Breast epithelium (tissue), 4 donors: ENCODE measurements around the gene RAVER2. TPM values are rescaled to one million over a fixed set of nuclear protein-coding genes. Genes with fewer than 3 reads are reported as not detected.
"Not testable (repeated sequence)": the region's sequence is repeated elsewhere in the genome, so short reads cannot be mapped to it uniquely, and the experiment has no call there.

ENCODE experiments used
- DNase-seq, 2 donors: peaks; one replicate each; pipeline ENCODE4 v3.0.0-alpha.2; 2019; ENCODE audit warnings: low spot score in 2 of 2
- H3K27ac ChIP-seq, 2 donors: fragments of 200-600 bp; sonication (generic) in 1 of 2; one replicate each; pipeline ENCODE4 v1.5.1; 2016 to 2019; ENCODE audit warnings: mild to moderate bottlenecking in 1 of 2
- H3K27me3 ChIP-seq, 2 donors: fragments of 200-600 bp; sonication (generic) in 1 of 2; one replicate each; pipeline versions ENCODE4 v1.5.1 to v1.6.0; 2017 to 2019; ENCODE audit warnings: control low read depth in 1 of 2, mild to moderate bottlenecking in 1 of 2
- H3K36me3 ChIP-seq: fragments of 200-600 bp; one replicate; pipeline ENCODE4 v1.5.1; 2019
- H3K4me1 ChIP-seq, 2 donors: fragments of 200-600 bp; sonication (generic); one replicate each; pipeline ENCODE4 v1.5.1; 2016 to 2019; ENCODE audit warnings: control low read depth in 1 of 2
- H3K4me3 ChIP-seq, 3 donors: fragments of 200-600 bp; sonication (generic); 1 replicate in 2 of 3; 2 replicates in 1 of 3; pipeline ENCODE4 v1.5.1; 2016 to 2019; ENCODE audit warnings: mild to moderate bottlenecking in 3 of 3, moderate library complexity in 2 of 3
- H3K9me3 ChIP-seq, 2 donors: fragments of 200-600 bp; sonication (generic) in 1 of 2; one replicate each; pipeline ENCODE4 v1.5.1; 2016 to 2019; ENCODE audit warnings: control low read depth in 1 of 2
- POLR2A ChIP-seq: fragments of 450-650 bp; IDR thresholded peaks from one replicate; pipeline ENCODE4 v1.6.1; 2016; ENCODE audit warnings: antibody characterized with exemption, mild to moderate bottlenecking, moderate library complexity
- POLR2AphosphoS5 ChIP-seq, 3 donors: sonication (generic); formaldehyde crosslinking; IDR thresholded peaks; one replicate each; pipeline ENCODE4 v1.6.1; 2017; ENCODE audit warnings: antibody characterized with exemption in 3 of 3
- intact Hi-C: fragments of 100-400 bp; cut with DNase I; formaldehyde crosslinking; loops from one replicate; pipeline ENCODE4 v1.15.1; 2023; ENCODE audit warnings: low total_unique reads
- total RNA-seq, 3 donors: library from RNA; depleted of rRNA; stranded (reverse); fragments of >200 nt; gene quantifications; one replicate each; pipeline ENCODE4 v1.1.0, GENCODE V29; 2016
- TF ChIP-seq, protein P1 (sequence below), 3 donors: fragments of 450-650 bp; IDR thresholded peaks; one replicate each; pipeline ENCODE4 v1.5.1; 2016 to 2017; ENCODE audit warnings: antibody characterized with exemption in 3 of 3, mild to moderate bottlenecking in 3 of 3, moderate library complexity in 3 of 3

RAVER2 gene
- total RNA-seq, 3 donors from 2014 or later = 6.6 to 21.1 (median 17.0) TPM

DNA sequence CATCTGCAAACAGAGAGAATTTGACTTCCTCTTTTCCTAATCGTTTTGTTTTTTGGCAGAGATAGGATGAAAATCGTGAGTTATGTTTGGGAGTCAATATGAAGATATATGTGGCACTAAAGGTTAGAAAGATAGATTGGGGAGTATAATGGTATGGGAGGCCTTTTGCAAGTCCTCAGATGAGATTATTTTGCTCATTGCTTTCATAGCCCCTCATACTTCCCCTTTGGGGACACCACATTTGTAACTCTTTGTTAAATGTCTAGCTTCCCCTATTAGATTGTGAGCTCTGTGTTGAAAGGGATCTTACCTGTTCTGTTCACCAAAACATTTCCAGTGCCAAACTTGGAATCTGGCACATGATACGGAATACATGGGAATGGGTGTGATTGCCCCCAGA, 30.2 kb downstream of the RAVER2 start:
- Histone ChIP-seq H3K36me3 (no peaks in the 10 kb centered on the region), H3K27ac (no peak overlapping the region), H3K27me3 (no peaks in the 10 kb centered on the region), H3K4me3 (no peak overlapping the region), H3K9me3 (no peaks in the 10 kb centered on the region), H3K4me1 (no peaks in the 10 kb centered on the region)
- TF ChIP-seq POLR2AphosphoS5 (IDR thresholded peaks at IDR 0.05) (no peak), POLR2A (no peak)
- TF ChIP-seq, protein P1, sequence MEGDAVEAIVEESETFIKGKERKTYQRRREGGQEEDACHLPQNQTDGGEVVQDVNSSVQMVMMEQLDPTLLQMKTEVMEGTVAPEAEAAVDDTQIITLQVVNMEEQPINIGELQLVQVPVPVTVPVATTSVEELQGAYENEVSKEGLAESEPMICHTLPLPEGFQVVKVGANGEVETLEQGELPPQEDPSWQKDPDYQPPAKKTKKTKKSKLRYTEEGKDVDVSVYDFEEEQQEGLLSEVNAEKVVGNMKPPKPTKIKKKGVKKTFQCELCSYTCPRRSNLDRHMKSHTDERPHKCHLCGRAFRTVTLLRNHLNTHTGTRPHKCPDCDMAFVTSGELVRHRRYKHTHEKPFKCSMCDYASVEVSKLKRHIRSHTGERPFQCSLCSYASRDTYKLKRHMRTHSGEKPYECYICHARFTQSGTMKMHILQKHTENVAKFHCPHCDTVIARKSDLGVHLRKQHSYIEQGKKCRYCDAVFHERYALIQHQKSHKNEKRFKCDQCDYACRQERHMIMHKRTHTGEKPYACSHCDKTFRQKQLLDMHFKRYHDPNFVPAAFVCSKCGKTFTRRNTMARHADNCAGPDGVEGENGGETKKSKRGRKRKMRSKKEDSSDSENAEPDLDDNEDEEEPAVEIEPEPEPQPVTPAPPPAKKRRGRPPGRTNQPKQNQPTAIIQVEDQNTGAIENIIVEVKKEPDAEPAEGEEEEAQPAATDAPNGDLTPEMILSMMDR (IDR thresholded peaks at IDR 0.05) = no peak
- intact Hi-C loops = no loop called here
- DNase-seq = no peak

DNA sequence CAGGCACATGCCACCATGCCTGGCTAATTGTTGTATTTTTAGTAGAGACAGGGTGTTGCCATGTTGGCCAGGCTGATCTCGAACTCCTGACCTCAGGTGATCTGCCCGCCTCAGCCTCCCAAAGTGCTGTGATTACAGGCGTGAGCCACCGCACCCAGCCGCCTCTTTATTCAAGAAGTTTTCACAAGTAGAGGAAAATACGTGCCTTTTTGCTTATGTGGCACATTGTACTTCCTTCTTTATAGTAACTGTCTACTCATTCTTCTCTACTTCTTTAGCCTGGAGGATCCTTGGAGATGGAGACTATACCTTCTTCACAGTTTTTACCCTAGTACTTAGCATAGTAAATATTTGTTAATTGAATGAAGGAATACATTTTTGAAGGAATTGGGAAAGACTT, 37.2 kb downstream of the RAVER2 start:
- DNase-seq, H3K9me3 ChIP-seq, H3K27ac ChIP-seq, intact Hi-C loops, H3K4me1 ChIP-seq, H3K27me3 ChIP-seq, H3K36me3 ChIP-seq, H3K4me3 ChIP-seq: not testable (repeated sequence)

DNA sequence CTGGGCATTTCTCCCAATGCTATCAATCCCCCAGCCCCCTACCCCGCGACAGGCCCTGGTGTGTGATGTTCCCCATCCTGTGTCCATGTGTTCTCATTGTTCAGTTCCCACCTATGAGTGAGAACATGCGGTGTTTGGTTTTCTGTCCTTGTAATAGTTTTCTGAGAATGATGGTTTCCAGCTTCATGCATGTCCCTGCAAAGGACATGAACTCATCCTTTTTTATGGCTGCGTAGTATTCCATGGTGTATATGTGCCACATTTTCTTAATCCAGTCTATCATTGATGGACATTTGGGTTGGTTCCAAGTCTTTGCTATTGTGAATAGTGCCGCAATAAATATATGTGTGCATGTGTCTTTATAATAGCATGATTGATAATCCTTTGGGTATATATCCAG, 38.0 kb downstream of the RAVER2 start:
- H3K4me1 ChIP-seq, H3K36me3 ChIP-seq, DNase-seq, H3K4me3 ChIP-seq, H3K9me3 ChIP-seq, H3K27ac ChIP-seq, intact Hi-C loops, H3K27me3 ChIP-seq: not testable (repeated sequence)

DNA sequence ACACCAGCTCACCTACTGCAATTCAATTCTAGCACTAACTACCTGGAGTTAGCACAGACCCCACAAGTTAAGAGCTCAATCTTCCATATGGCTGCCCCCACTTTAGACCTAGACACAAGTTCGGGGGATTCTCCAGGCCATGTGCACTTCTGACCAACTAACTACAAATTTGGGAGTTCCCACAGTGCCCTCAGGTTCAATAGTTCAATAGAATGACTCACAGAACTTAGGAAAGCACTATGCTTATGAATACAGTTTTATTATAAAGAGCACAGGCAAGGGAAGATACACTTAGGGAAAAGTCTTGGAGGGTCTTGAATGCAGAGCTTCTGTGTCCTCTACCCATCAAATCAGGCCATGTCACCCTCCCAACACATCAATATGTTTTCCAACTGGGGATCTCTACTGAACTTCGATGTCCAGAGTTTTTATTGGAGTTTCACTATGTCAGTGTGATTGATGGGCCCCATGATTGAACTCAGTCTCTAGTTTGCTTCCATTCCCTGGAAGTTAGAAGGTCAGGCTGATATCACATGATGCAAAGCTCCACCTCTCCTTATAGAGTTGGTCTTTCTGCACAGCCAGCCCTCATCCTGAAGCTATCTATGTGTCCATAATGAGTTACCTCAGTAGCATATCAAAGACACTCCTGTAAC, 46.1 kb downstream of the RAVER2 start:
- TF ChIP-seq POLR2A (no peak), POLR2AphosphoS5 (IDR thresholded peaks at IDR 0.05) (no peak)
- TF ChIP-seq, protein P1 (IDR thresholded peaks at IDR 0.05) = no peak
- intact Hi-C loops = no loop called here
- Histone ChIP-seq H3K4me1 (no peaks in the 10 kb centered on the region), H3K4me3 (no peak overlapping the region), H3K27ac (no peak overlapping the region), H3K27me3 (no peaks in the 10 kb centered on the region), H3K36me3 (no peaks in the 10 kb centered on the region), H3K9me3 (peaks cover 0 to 11% of the 10 kb centered on the region in 2 donors)
- DNase-seq = no peak

DNA sequence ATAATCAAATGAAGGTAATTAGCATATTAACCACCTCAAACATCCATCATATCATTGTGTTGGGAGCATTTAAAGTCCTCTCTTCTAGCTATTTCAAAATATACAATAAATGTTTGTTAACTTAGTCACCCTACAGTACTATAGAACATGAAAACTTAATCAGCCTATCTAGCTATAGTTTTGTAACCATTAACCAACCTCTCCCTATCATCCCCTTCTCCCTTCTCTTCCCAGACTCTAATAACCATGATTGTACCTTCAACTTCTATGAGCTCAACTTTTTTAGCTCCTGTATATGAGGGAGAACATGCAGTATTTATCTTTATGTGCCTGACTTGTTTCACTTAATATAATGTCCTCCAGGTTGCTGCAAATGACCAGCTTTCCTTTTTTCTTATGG, 54.0 kb downstream of the RAVER2 start:
- H3K36me3 ChIP-seq = no peaks in the 10 kb centered on the region

DNA sequence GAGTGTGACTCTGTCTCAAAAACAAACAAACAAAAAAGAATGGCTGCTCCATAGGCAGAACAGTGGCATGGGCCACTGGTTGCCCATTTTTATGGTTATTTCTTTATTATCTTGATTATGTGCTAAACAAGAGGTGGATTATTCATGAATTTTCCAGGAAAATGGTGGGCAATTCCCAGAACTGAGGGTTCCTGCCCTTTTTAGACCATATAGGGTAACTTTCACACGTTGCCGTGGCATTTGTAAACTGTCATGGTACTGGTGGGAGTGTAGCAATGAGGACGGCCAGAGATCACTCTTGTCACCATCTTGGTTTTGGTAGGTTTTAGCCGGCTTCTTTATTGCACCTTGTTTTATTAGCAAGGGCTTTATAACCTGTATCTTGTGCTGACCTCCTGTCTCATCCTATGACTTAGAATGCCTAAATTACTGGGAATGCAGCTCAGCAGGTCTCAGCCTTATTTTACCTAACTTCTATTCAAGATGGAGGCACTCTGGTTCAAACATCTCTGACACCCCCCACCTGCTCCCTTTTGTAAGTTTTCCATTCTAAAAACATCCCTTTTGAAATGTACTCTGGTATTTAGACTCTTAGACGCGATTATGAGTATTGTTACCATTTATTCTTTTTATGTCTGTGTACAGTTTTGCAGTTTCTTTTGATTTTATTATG, 57.1 kb downstream of the RAVER2 start:
- H3K9me3 ChIP-seq = no peaks in the 10 kb centered on the region
- intact Hi-C loops = no loop called here
- no peaks in the 10 kb centered on the region for H3K36me3 ChIP-seq
- no peaks in the 10 kb centered on the region for H3K4me1 ChIP-seq
- H3K4me3 ChIP-seq = no peak overlapping the region
- no peak for DNase-seq
- TF ChIP-seq POLR2A = no peak
- TF ChIP-seq, protein P1 (IDR thresholded peaks at IDR 0.05) = no peak
- no peak for TF ChIP-seq POLR2AphosphoS5 (IDR thresholded peaks at IDR 0.05)
- no peaks in the 10 kb centered on the region for H3K27me3 ChIP-seq
- no peak overlapping the region for H3K27ac ChIP-seq

More for the DNA sequence above, 54.0 kb downstream of the RAVER2 start:
- Histone ChIP-seq H3K9me3 (no peaks in the 10 kb centered on the region), H3K27ac (no peak overlapping the region), H3K4me1 (no peaks in the 10 kb centered on the region), H3K4me3 (no peak overlapping the region), H3K27me3 (no peaks in the 10 kb centered on the region)
- DNase-seq = no peak
- intact Hi-C loops = no loop called here
- TF ChIP-seq, protein P1 (IDR thresholded peaks at IDR 0.05) = no peak
- TF ChIP-seq POLR2A = no peak
- no peak for TF ChIP-seq POLR2AphosphoS5 (IDR thresholded peaks at IDR 0.05)
